22Rv1 (cell line): ENCODE data around the gene PRKCE.

ENCODE experiments used
- ZFX ChIP-seq: fragments of 450-650 bp; IDR thresholded peaks from 2 replicates; pipeline ENCODE4 v1.6.1; 2017; ENCODE audit warnings: antibody characterized with exemption, borderline replicate concordance
- TF ChIP-seq, protein P1 (sequence below): fragments of 450-650 bp; IDR thresholded peaks from 2 replicates; pipeline ENCODE4 v1.5.1; 2017; ENCODE audit warnings: mild to moderate bottlenecking

GRCh38 chr2:45922577-45922988, 271.1 kb downstream of the PRKCE start:
- TF ChIP-seq, protein P1, sequence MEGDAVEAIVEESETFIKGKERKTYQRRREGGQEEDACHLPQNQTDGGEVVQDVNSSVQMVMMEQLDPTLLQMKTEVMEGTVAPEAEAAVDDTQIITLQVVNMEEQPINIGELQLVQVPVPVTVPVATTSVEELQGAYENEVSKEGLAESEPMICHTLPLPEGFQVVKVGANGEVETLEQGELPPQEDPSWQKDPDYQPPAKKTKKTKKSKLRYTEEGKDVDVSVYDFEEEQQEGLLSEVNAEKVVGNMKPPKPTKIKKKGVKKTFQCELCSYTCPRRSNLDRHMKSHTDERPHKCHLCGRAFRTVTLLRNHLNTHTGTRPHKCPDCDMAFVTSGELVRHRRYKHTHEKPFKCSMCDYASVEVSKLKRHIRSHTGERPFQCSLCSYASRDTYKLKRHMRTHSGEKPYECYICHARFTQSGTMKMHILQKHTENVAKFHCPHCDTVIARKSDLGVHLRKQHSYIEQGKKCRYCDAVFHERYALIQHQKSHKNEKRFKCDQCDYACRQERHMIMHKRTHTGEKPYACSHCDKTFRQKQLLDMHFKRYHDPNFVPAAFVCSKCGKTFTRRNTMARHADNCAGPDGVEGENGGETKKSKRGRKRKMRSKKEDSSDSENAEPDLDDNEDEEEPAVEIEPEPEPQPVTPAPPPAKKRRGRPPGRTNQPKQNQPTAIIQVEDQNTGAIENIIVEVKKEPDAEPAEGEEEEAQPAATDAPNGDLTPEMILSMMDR, result no peak
- no peak for TF ChIP-seq ZFX
